ENCODE results near the gene REELD1. TPM values are rescaled to one million over a fixed set of nuclear protein-coding genes. Genes with fewer than 3 reads are reported as not detected.

Gene REELD1
- total RNA-seq, 4 donors from 2014 or later, result 0.33 to 0.83 TPM; not detected in 2

GRCh38 chr4:146207410-146207809 lies 6.9 kb upstream of the REELD1 start:
- Histone ChIP-seq H3K27ac (replicated peaks in 1 of 4) (no peak overlapping the region), H3K9me3 (no peaks in the 10 kb centered on the region), H3K4me1 (no peaks in the 10 kb centered on the region), H3K4me3 (no peak overlapping the region), H3K36me3 (peaks cover 0 to 5% (median 0%) of the 10 kb centered on the region in 4 donors), H3K27me3 (peaks cover 0 to 3% (median 0%) of the 10 kb centered on the region in 4 donors)
- WGBS, result 87% methylated on average over 5 of the region's 5 CpGs
- no peak for TF ChIP-seq POLR2A (IDR thresholded peaks at IDR 0.05; ENCODE audit: low read depth)
- TF ChIP-seq EP300 (IDR thresholded peaks at IDR 0.05), result no peak
- TF ChIP-seq POLR2AphosphoS5 (IDR thresholded peaks at IDR 0.05), result no peak
- no peak for TF ChIP-seq CTCF (IDR thresholded peaks at IDR 0.05)
- no peak for DNase-seq (ENCODE audit: extremely low spot score)
- intact Hi-C loops (cut with DNase I), result no loop called here

GRCh38 chr4:146210890-146211289 lies 3.4 kb upstream of the REELD1 start:
- no peaks in the 10 kb centered on the region for H3K4me1 ChIP-seq
- intact Hi-C loops (cut with DNase I), result no loop called here
- no peak overlapping the region for H3K4me3 ChIP-seq
- H3K36me3 ChIP-seq, result no peaks in the 10 kb centered on the region
- TF ChIP-seq CTCF (IDR thresholded peaks at IDR 0.05), result no peak
- no peak for TF ChIP-seq EP300 (IDR thresholded peaks at IDR 0.05)
- TF ChIP-seq POLR2A (IDR thresholded peaks at IDR 0.05; ENCODE audit: low read depth), result no peak
- TF ChIP-seq POLR2AphosphoS5 (IDR thresholded peaks at IDR 0.05), result no peak
- DNase-seq (ENCODE audit: extremely low spot score), result no peak
- no peaks in the 10 kb centered on the region for H3K9me3 ChIP-seq
- H3K27ac ChIP-seq (replicated peaks in 1 of 4), result no peak overlapping the region
- WGBS, result 74% methylated on average over 2 of the region's 2 CpGs
- peaks cover 0 to 3% (median 0%) of the 10 kb centered on the region in 4 donors for H3K27me3 ChIP-seq

GRCh38 chr4:146211440-146211839 lies 2.9 kb upstream of the REELD1 start:
- TF ChIP-seq CTCF (IDR thresholded peaks at IDR 0.05) (no peak), EP300 (IDR thresholded peaks at IDR 0.05) (no peak), POLR2A (IDR thresholded peaks at IDR 0.05; ENCODE audit: low read depth) (no peak), POLR2AphosphoS5 (IDR thresholded peaks at IDR 0.05) (no peak)
- no peaks in the 10 kb centered on the region for H3K9me3 ChIP-seq
- H3K36me3 ChIP-seq, result no peaks in the 10 kb centered on the region
- H3K4me1 ChIP-seq, result no peaks in the 10 kb centered on the region
- intact Hi-C loops (cut with DNase I), result no loop called here
- WGBS, result 84% methylated on average over 7 of the region's 7 CpGs
- DNase-seq (ENCODE audit: extremely low spot score), result no peak
- H3K27me3 ChIP-seq, result peaks cover 0 to 3% (median 0%) of the 10 kb centered on the region in 4 donors
- H3K27ac ChIP-seq (replicated peaks in 1 of 4), result no peak overlapping the region
- H3K4me3 ChIP-seq, result no peak overlapping the region

GRCh38 chr4:146212781-146213180 lies 1.6 kb upstream of the REELD1 start:
- DNase-seq (ENCODE audit: extremely low spot score), result no peak
- Histone ChIP-seq H3K36me3 (no peaks in the 10 kb centered on the region), H3K4me1 (no peaks in the 10 kb centered on the region), H3K27ac (replicated peaks in 1 of 4) (no peak overlapping the region), H3K27me3 (peaks cover 0 to 3% (median 0%) of the 10 kb centered on the region in 4 donors), H3K9me3 (no peaks in the 10 kb centered on the region), H3K4me3 (no peak overlapping the region)
- intact Hi-C loops (cut with DNase I), result no loop called here
- TF ChIP-seq POLR2A (IDR thresholded peaks at IDR 0.05; ENCODE audit: low read depth) (no peak), CTCF (IDR thresholded peaks at IDR 0.05) (no peak), EP300 (IDR thresholded peaks at IDR 0.05) (no peak), POLR2AphosphoS5 (IDR thresholded peaks at IDR 0.05) (no peak)
- 87% methylated on average over 9 of the region's 9 CpGs for WGBS

GRCh38 chr4:146222313-146222712 lies 8.0 kb downstream of the REELD1 start:
- no peaks in the 10 kb centered on the region for H3K4me1 ChIP-seq
- no peaks in the 10 kb centered on the region for H3K27me3 ChIP-seq
- intact Hi-C loops (cut with DNase I), result no loop called here
- WGBS, result 82% methylated on average over 8 of the region's 8 CpGs
- no peaks in the 10 kb centered on the region for H3K9me3 ChIP-seq
- H3K36me3 ChIP-seq, result no peaks in the 10 kb centered on the region
- peak; percentile 91 for DNase-seq (ENCODE audit: extremely low spot score)
- TF ChIP-seq POLR2AphosphoS5 (IDR thresholded peaks at IDR 0.05) (no peak), CTCF (IDR thresholded peaks at IDR 0.05) (no peak), POLR2A (IDR thresholded peaks at IDR 0.05; ENCODE audit: low read depth) (no peak), EP300 (IDR thresholded peaks at IDR 0.05) (no peak)
- no peak overlapping the region for H3K4me3 ChIP-seq
- H3K27ac ChIP-seq (replicated peaks in 1 of 4), result no peak overlapping the region
